SK-N-MC (cell line): ENCODE measurements around the gene FRMD4A.

Source experiments
- EZH2 ChIP-seq: fragments of 200-600 bp; sonication (generic); IDR thresholded peaks from one replicate; pipeline ENCODE4 v1.6.1; 2017; ENCODE audit warnings: antibody characterized with exemption
- POLR2AphosphoS5 ChIP-seq: IDR thresholded peaks from 2 replicates; pipeline ENCODE4 v1.6.1; 2012; ENCODE audit warnings: mild to moderate bottlenecking, low read depth, low read length, borderline replicate concordance

DNA sequence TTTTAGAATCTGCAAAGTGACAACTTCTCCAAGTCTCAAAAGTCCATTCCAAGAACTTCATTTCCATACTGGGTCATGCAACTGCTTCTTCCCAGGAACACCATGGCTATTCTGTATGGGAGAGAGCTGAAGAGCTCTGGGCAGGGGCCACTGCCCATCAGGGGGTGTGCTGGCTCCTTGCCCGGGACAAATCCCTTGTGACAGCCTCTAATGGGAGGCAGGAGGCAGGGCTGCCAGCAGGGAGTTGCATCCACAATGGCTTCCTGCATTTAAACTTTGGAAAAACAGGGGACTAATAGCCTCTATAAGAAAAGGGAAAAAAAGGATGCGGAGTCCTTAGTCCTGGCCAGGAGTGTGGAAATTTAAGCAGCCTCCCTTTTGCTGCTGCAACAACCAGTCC, 18.4 kb upstream of the FRMD4A start:
- no peak for TF ChIP-seq EZH2
- TF ChIP-seq POLR2AphosphoS5 = no peak
